CD4-positive, alpha-beta memory T cell (primary cell): ENCODE results near the gene THOP1. TPM values are rescaled to one million over a fixed set of nuclear protein-coding genes. Genes with fewer than 3 reads are reported as not detected.

Source experiments
- CTCF ChIA-PET: fragments of 350-600 bp; sonication (Branson Sonifier 250); formaldehyde crosslinking; loops from one replicate; lab custom pipeline; 2021; ENCODE audit warnings: inconsistent platforms; ENCODE audit not compliant: partially characterized antibody; lab: Charles Lee
- POLR2A ChIA-PET: fragments of 350-600 bp; sonication (Branson Sonifier 250); formaldehyde crosslinking; loops from one replicate; lab custom pipeline; 2021; ENCODE audit not compliant: partially characterized antibody; lab: Charles Lee
- DNase-seq, 5 donors: peaks; one replicate each; pipeline versions ENCODE4 v3.0.0 to v3.0.0-alpha.2; 2020 to 2022; ENCODE audit warnings: mixed read lengths in 1 of 5
- H3K27ac ChIP-seq: one replicate; pipeline ENCODE4 v1.7.0; 2013; ENCODE audit warnings: low read depth, low read length
- H3K27me3 ChIP-seq: 2 replicates; pipeline ENCODE4 v1.7.0; 2013; ENCODE audit warnings: mild to moderate bottlenecking, low read length, moderate library complexity; ENCODE audit not compliant: insufficient read depth
- H3K36me3 ChIP-seq: 2 replicates; pipeline ENCODE4 v1.7.0; 2013; ENCODE audit warnings: mild to moderate bottlenecking, low read length, moderate library complexity; ENCODE audit not compliant: insufficient read depth
- H3K4me1 ChIP-seq: 2 replicates; pipeline ENCODE4 v1.7.0; 2013; ENCODE audit warnings: mild to moderate bottlenecking, low read length, moderate library complexity; ENCODE audit not compliant: insufficient read depth
- H3K4me3 ChIP-seq, 2 donors: one replicate each; pipeline ENCODE4 v1.7.0; 2013; ENCODE audit warnings: low read length in 2 of 2, mild to moderate bottlenecking in 1 of 2
- H3K9me3 ChIP-seq, 2 donors: one replicate each; pipeline ENCODE4 v1.7.0; 2013; ENCODE audit warnings: low read length in 2 of 2, control low read depth in 1 of 2; ENCODE audit not compliant: control insufficient read depth in 1 of 2
- H3K27ac Mint-ChIP-seq, 7 donors: one replicate each; pipeline ENCODE4 v1.8.0; 2020 to 2021; ENCODE audit warnings: mixed read lengths in 7 of 7, mild to moderate bottlenecking in 6 of 7, inconsistent platforms in 3 of 7, moderate library complexity in 3 of 7
- H3K27me3 Mint-ChIP-seq, 2 donors: one replicate each; pipeline ENCODE4 v1.8.0; 2020 to 2021; ENCODE audit warnings: mixed read lengths in 2 of 2
- H3K36me3 Mint-ChIP-seq, 2 donors: one replicate each; pipeline ENCODE4 v1.8.0; 2020 to 2021; ENCODE audit warnings: mixed read lengths in 2 of 2, inconsistent platforms in 1 of 2, mild to moderate bottlenecking in 1 of 2
- H3K4me1 Mint-ChIP-seq, 4 donors: one replicate each; pipeline ENCODE4 v1.8.0; 2020 to 2021; ENCODE audit warnings: mixed read lengths in 4 of 4, mild to moderate bottlenecking in 1 of 4
- H3K4me3 Mint-ChIP-seq, 8 donors: one replicate each; pipeline ENCODE4 v1.8.0; 2020 to 2021; ENCODE audit warnings: mixed read lengths in 8 of 8, mild to moderate bottlenecking in 7 of 8, moderate library complexity in 6 of 8, inconsistent platforms in 3 of 8
- H3K9me3 Mint-ChIP-seq, 8 donors: one replicate each; pipeline ENCODE4 v1.8.0; 2020 to 2021; ENCODE audit warnings: mixed read lengths in 8 of 8, mild to moderate bottlenecking in 5 of 8, inconsistent platforms in 3 of 8, moderate library complexity in 1 of 8
- intact Hi-C: fragments of 100-400 bp; cut with micrococcal nuclease; formaldehyde crosslinking; loops from one replicate; pipeline ENCODE4 v1.15.1; 2023
- polyA plus RNA-seq, 2 donors: library from polyadenylated mRNA; unstranded; fragments of 300-500 nt; fragmentation: Illumina TruSeq; gene quantifications; one replicate each; pipeline ENCODE4 v1.2.3, GENCODE V29; 2021
- total RNA-seq, 2 experiments: library from RNA; stranded (reverse); gene quantifications; one replicate each; pipeline ENCODE4 v1.2.3, GENCODE V29; 2021

Gene THOP1
- total and polyA plus RNA-seq, 4 experiments from 2014 or later: 21.6 to 31.9 (median 25.8) TPM

DNA sequence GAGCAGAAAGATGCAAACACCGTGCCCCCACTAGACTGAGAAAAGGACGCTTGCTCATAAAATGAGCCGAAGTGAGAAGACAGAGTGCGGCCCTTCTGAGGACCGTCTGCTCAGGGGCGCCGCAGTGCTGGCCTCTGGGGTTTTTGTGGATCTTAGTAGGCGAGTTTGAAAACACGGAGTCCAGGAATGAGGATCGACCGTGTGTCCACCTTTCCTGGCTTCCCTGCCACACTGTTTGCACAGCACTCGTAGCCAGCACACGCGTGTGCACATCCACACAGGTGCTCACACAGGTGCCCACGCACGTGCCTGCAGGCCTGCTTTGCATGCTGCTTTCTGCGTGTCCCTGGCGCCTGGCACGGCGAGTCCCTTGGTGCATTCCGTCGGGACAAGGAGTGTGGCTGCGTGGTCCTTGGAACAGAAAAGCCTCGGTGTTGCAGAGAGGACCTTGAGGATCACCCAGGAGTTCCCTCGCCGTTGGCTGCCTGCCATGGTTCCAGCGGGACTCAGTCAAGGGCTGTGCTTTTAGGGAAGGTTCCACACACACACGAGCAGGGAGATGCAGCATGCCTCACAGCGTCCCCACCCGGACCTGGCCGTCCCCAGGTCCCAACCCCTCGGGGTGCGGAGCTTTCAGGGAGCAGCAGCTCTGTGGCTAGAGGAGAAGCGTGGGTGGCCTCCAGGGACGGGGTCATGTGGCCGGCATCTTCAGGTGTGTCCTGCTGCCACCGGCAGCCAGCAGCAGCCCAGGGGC lies 24.3 kb downstream of the THOP1 start:
- intact Hi-C loops: loop anchor here (10.0 kb wide), 1 partner anchor 225 kb away; no protein-coding TSS in a partner anchor
- Histone ChIP-seq H3K4me1 (no peaks in the 10 kb centered on the region), H3K36me3 (peaks cover 8% of the 10 kb centered on the region), H3K9me3 (no peaks in the 10 kb centered on the region), H3K4me3 (no peak overlapping the region), H3K27ac (no peak overlapping the region), H3K27me3 (no peaks in the 10 kb centered on the region)
- no peak for DNase-seq
- ChIA-PET CTCF (no interaction called here), POLR2A (no interaction called here)
- H3K27me3 Mint-ChIP-seq: no peaks in the 10 kb centered on the region
- H3K4me1 Mint-ChIP-seq: no peaks in the 10 kb centered on the region
- H3K4me3 Mint-ChIP-seq: no peak overlapping the region
- no peak overlapping the region for H3K27ac Mint-ChIP-seq
- H3K9me3 Mint-ChIP-seq: no peaks in the 10 kb centered on the region
- H3K36me3 Mint-ChIP-seq: peaks cover 10 to 16% of the 10 kb centered on the region in 2 donors

DNA sequence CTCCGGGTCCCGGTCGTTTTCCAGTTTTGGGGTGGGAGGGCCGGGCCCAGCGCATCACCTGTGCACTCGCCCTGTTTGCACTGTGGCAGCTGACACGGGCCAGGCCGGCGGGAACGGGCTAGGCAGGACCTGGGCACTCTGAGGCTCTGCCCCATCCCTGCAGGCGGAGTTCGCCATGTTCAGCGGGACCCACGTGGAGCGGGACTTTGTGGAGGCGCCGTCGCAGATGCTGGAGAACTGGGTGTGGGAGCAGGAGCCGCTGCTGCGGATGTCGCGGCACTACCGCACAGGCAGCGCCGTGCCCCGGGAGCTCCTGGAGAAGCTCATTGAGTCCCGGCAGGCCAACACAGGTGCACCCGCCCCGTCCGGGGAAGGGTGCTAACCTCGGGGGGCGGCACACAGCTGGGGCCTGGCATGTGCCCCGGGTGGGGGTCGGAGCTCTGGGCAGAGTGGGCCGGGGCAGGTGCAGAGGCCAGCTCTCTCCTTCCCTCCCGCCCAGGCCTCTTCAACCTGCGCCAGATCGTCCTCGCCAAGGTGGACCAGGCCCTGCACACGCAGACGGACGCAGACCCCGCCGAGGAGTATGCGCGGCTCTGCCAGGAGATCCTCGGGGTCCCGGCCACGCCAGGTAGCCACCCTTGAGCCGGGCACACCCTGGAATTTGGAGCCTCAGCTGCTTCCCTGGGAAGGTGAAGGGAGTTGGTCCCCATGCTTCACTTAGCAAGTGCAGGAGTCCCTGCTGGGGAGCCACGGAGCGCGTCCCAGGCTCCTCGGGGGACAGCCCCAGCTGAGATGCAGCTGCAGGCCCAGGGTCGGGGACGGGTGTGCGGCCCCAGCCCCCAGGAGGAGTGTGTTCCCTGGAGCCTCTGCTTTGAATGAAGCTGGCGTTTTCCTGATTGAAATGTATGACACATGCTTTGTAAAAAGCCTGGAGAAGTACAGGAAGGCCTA lies 25.1 kb downstream of the THOP1 start:
- Histone ChIP-seq H3K9me3 (no peaks in the 10 kb centered on the region), H3K4me3 (no peak overlapping the region), H3K36me3 (peaks cover 8% of the 10 kb centered on the region), H3K4me1 (no peaks in the 10 kb centered on the region), H3K27ac (no peak overlapping the region), H3K27me3 (no peaks in the 10 kb centered on the region)
- POLR2A ChIA-PET: no interaction called here
- H3K9me3 Mint-ChIP-seq: no peaks in the 10 kb centered on the region
- intact Hi-C loops: loop anchor here (10.0 kb wide), 1 partner anchor 224 kb away; no protein-coding TSS in a partner anchor
- no peak overlapping the region for H3K27ac Mint-ChIP-seq
- CTCF ChIA-PET: no interaction called here
- no peak for DNase-seq
- no peak overlapping the region for H3K4me3 Mint-ChIP-seq
- H3K36me3 Mint-ChIP-seq: peaks cover 10 to 15% of the 10 kb centered on the region in 2 donors
- no peaks in the 10 kb centered on the region for H3K4me1 Mint-ChIP-seq
- no peaks in the 10 kb centered on the region for H3K27me3 Mint-ChIP-seq

GRCh38 chr19:2811221-2811722 lies 26.0 kb downstream of the THOP1 start:
- Mint-ChIP-seq H3K9me3 (no peaks in the 10 kb centered on the region), H3K27ac (no peak overlapping the region), H3K4me3 (no peak overlapping the region), H3K4me1 (no peaks in the 10 kb centered on the region), H3K36me3 (peaks cover 10 to 13% of the 10 kb centered on the region in 2 donors), H3K27me3 (no peaks in the 10 kb centered on the region)
- intact Hi-C loops: loop anchor here (10.0 kb wide), 1 partner anchor 224 kb away; no protein-coding TSS in a partner anchor
- ChIA-PET CTCF (no interaction called here), POLR2A (no interaction called here)
- no peaks in the 10 kb centered on the region for H3K27me3 ChIP-seq
- no peaks in the 10 kb centered on the region for H3K9me3 ChIP-seq
- H3K4me1 ChIP-seq: no peaks in the 10 kb centered on the region
- no peak overlapping the region for H3K27ac ChIP-seq
- H3K4me3 ChIP-seq: no peak overlapping the region
- H3K36me3 ChIP-seq: peaks cover 8% of the 10 kb centered on the region
- DNase-seq: no peak

GRCh38 chr19:2811735-2812413 lies 26.6 kb downstream of the THOP1 start:
- H3K27ac ChIP-seq: no peak overlapping the region
- no peaks in the 10 kb centered on the region for H3K9me3 ChIP-seq
- Mint-ChIP-seq H3K27ac (no peak overlapping the region), H3K27me3 (no peaks in the 10 kb centered on the region), H3K36me3 (peaks cover 10 to 13% of the 10 kb centered on the region in 2 donors), H3K4me3 (no peak overlapping the region), H3K4me1 (no peaks in the 10 kb centered on the region), H3K9me3 (no peaks in the 10 kb centered on the region)
- ChIA-PET CTCF (no interaction called here), POLR2A (no interaction called here)
- no peak for DNase-seq
- no peaks in the 10 kb centered on the region for H3K4me1 ChIP-seq
- no peak overlapping the region for H3K4me3 ChIP-seq
- intact Hi-C loops: loop anchor here (10.0 kb wide), 1 partner anchor 223 kb away; no protein-coding TSS in a partner anchor
- H3K27me3 ChIP-seq: no peaks in the 10 kb centered on the region
- peaks cover 8% of the 10 kb centered on the region for H3K36me3 ChIP-seq

DNA sequence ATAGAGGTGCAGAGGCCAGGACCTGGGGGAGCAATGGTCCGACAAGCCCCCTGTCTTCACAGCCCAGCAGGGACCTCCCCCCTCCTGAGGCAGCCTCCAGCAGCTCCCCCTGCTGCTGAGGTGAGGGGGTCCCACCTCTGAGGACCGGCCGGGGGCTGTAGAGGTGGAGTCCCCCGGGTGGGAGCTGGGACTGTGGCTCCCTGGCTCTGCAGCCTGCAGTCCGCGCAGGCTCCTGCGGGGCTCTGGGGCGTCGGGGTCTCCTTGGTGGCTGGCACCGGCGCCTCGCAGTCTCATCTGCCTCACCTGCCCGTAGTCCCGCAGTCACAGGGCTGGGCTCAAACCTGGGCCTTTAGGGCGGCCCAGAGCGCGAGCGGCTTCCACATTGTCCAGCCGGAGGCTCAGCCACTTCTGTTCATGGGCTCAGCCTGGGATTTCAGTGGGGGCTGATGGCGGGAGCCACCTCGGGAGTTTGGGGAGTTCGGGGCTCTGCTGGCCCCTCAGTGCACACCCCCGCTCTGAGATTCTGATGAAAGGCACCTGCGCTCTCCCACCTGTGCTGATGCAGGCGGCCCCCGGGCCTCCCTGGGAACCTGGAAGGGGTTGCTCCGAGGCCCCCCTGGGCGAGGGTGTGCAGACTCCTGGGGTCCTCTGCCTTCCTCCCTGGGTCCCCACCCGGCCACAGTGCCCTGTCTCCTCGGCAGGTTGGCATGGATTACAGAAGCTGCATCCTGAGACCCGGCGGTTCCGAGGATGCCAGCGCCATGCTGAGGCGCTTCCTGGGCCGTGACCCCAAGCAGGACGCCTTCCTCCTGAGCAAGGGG lies 27.3 kb downstream of the THOP1 start:
- Histone ChIP-seq H3K4me3 (no peak overlapping the region), H3K27ac (no peak overlapping the region), H3K9me3 (no peaks in the 10 kb centered on the region), H3K36me3 (peaks cover 8% of the 10 kb centered on the region), H3K4me1 (no peaks in the 10 kb centered on the region), H3K27me3 (no peaks in the 10 kb centered on the region)
- ChIA-PET POLR2A (no interaction called here), CTCF (no interaction called here)
- H3K9me3 Mint-ChIP-seq: no peaks in the 10 kb centered on the region
- H3K36me3 Mint-ChIP-seq: peaks cover 10 to 13% of the 10 kb centered on the region in 2 donors
- H3K27ac Mint-ChIP-seq: no peak overlapping the region
- no peaks in the 10 kb centered on the region for H3K27me3 Mint-ChIP-seq
- intact Hi-C loops: loop anchor here (10.0 kb wide), 1 partner anchor 222 kb away; no protein-coding TSS in a partner anchor
- H3K4me3 Mint-ChIP-seq: no peak overlapping the region
- DNase-seq: no peak
- H3K4me1 Mint-ChIP-seq: no peaks in the 10 kb centered on the region

GRCh38 chr19:2813235-2814160 lies 28.2 kb downstream of the THOP1 start:
- Mint-ChIP-seq H3K27me3 (no peaks in the 10 kb centered on the region), H3K4me1 (peaks cover 0 to under 1% (median 0%) of the 10 kb centered on the region in 4 donors), H3K36me3 (peaks cover 10 to 13% of the 10 kb centered on the region in 2 donors), H3K27ac (peak overlapping the region in 1 of 7 donors; percentile 60), H3K9me3 (no peaks in the 10 kb centered on the region), H3K4me3 (no peak overlapping the region)
- Histone ChIP-seq H3K27me3 (no peaks in the 10 kb centered on the region), H3K4me3 (no peak overlapping the region), H3K9me3 (no peaks in the 10 kb centered on the region), H3K4me1 (no peaks in the 10 kb centered on the region), H3K36me3 (peaks cover 7% of the 10 kb centered on the region), H3K27ac (no peak overlapping the region)
- CTCF ChIA-PET: no interaction called here
- POLR2A ChIA-PET: no interaction called here
- intact Hi-C loops: loop anchor here (10.0 kb wide), 1 partner anchor 221 kb away; no protein-coding TSS in a partner anchor
- DNase-seq: no peak
